Measurements from ENCODE around the gene HIVEP3. TPM values are rescaled to one million over a fixed set of nuclear protein-coding genes. Genes with fewer than 3 reads are reported as not detected.

The HIVEP3 gene
- total RNA-seq, 4 donors from 2014 or later = 6.1 to 10.1 (median 7.8) TPM

DNA sequence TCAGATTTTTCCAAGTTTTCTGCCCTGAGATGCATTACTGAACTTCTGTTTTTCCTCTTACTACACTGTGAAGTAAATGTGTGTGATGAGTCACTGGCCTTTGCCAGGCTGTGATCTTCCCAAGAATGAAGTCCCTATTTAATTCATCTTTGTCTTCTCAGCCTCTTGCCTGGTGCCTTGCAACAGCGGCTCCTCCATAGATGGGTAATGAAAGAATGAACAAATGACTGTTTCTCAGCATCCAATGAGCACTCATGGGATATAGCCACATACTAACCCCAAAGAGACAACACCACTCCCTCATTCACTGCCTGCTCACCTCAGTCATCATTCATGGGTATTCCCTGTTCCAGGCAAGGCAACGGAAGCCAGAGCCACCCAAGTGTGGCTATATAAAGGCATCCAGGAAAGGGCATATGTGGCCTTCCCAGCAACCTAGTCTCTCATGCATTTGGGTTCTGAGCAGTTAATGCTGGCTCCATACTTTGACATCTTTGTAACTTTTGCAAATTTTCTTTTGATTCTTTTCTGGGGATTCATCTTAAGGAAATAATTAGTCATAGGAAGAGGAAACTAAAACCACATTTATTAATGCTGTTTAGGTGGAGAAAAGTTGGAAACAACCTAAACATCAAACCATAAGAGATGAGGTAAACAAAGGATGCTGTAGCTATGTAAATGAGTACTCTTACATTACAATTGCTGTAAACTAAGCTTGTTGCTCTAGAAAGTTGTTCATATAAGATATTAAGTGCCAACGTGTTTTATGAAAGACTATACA is 71.9 kb downstream of the HIVEP3 start:
- peak; percentile 30 for ATAC-seq (ENCODE audit: low FRiP score)
- TF ChIP-seq, protein P1, sequence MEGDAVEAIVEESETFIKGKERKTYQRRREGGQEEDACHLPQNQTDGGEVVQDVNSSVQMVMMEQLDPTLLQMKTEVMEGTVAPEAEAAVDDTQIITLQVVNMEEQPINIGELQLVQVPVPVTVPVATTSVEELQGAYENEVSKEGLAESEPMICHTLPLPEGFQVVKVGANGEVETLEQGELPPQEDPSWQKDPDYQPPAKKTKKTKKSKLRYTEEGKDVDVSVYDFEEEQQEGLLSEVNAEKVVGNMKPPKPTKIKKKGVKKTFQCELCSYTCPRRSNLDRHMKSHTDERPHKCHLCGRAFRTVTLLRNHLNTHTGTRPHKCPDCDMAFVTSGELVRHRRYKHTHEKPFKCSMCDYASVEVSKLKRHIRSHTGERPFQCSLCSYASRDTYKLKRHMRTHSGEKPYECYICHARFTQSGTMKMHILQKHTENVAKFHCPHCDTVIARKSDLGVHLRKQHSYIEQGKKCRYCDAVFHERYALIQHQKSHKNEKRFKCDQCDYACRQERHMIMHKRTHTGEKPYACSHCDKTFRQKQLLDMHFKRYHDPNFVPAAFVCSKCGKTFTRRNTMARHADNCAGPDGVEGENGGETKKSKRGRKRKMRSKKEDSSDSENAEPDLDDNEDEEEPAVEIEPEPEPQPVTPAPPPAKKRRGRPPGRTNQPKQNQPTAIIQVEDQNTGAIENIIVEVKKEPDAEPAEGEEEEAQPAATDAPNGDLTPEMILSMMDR (IDR thresholded peaks at IDR 0.05) = no peak

DNA sequence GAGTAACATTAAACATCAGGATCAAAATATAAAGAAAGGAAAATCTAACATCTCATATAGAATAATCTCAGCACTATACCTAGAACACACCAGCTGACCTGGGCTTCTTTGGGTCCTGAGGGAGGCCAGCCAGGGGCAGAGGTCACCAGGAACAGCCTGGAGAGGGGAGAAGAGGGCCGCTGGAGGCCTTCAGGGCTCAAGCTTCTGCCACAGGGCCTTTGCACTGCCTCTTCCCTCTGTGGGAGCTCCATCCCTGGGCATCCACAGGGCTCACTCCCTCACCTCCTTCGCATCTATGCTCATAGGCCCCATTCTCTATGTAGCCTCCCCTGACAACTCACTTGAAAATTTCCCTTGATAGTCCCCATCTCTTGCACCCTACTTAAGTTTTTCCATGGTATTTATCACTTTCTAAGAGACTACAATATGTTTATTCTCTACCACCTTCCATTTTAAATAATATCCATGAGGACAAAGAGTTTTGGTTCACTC is 73.9 kb downstream of the HIVEP3 start:
- no peak for ATAC-seq (ENCODE audit: low FRiP score)
- DNase-seq (ENCODE audit: low spot score) = no peak
- TF ChIP-seq, protein P1 (IDR thresholded peaks at IDR 0.05) = no peak

More for the DNA sequence above, 71.9 kb downstream of the HIVEP3 start:
- no peak for DNase-seq (ENCODE audit: low spot score)

DNA sequence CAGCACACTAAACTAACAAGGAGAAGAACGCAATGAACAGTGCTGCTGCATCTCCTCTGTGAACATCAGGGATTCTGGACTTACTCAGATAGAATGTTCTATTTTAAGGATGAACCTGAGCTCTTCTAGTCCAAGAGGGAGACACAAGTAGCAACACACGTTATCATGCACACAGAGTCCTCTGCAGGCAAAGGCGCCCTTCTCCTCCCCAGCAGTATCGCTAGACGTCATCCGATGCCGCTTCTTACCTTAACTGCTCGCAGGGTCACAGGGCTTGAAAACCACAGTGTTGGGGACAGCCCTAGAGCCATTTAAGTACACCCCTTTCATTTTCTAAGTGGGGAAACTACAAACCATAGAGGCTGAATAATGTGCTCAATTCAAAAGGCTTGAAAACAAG is 74.5 kb downstream of the HIVEP3 start:
- DNase-seq (ENCODE audit: low spot score) (no peak), ATAC-seq (ENCODE audit: low FRiP score) (no peak)
- TF ChIP-seq, protein P1 (IDR thresholded peaks at IDR 0.05) = no peak

DNA sequence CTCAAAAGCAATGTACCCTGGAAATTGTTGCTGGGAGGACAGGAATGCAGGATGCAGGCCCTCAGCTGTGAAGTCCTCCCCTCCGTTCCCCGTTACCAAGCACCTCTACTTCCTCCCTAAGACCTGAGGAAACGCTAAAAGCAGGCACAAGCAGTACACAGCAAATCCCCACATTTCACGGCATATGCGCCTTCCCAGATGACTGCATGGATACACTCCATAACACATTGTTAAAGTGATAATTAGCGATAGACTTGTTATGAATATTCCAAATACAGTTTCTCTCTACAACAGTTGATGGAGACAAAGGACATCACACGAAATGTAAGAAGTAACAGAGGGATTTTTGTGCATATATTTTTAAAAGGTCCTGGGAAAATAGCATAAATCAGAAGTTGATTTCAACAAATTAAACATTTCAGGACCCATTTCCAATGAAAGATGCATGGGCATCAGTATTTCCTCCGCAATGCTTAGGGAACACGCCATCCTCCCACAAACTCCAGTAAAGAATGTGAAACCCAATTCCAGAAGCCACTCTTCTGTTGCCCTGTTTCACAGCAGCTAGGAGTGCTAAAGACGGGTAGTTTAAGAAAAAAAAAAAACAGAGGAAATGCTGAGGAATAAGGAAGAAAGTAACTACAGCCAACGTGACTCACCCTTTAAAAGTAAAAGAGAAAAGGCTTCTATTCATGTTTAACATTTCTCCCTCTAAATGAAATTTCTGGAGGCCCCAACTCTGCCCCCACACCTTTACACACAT is 75.5 kb downstream of the HIVEP3 start:
- TF ChIP-seq, protein P1 (IDR thresholded peaks at IDR 0.05) = no peak
- DNase-seq (ENCODE audit: low spot score) (no peak), ATAC-seq (ENCODE audit: low FRiP score) (peak; percentile 21)

DNA sequence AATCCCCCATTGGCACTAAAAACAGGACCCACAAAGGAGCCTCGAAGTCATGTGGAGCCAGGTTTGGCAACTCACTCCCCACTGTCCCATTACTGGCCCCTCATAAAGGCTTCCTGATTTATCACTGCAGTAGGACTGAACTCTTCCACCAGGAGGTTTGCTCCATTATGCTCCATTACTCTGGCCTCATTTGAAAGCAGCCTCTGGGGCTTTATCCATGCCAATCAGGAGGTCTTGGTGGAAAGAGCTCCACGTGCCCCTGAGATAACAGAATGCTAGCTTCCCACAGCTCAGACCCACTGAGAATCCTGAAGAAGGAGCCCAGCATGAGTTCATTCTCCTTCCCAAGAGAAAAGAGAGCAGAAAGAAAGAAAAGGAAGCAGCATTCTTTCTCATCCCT is 76.4 kb downstream of the HIVEP3 start:
- ATAC-seq (ENCODE audit: low FRiP score) = no peak
- TF ChIP-seq, protein P1 (IDR thresholded peaks at IDR 0.05) = no peak

DNA sequence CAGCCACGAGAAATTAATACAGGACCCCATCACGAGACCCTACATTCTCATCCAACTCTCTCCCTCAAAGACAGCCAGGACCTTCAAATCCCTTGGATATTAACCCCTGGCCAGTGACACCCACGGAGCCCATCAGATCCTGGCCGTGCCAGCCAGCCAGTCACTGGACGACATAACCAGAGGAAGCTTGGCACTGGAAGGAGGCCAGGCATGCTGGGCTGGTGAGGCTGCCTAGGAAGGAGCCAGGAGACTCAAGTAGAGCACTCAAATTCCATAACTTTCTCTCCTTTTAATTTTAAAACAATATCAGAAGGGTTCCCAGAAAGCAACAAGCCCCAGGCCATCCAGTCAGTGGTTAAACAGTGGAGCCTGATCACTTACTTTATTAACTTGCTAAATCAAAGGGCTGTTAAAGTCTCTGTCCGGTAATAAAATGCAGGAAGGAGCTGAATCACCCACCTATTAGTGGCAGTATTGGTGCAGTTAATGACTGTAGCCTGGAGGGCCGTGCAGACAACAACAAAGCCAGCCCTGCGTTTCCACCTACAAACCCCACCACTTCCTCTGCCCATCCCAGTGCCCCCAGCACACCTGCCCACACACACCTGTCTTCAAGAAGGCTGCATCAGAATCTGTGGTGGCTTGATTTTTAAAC is 78.0 kb downstream of the HIVEP3 start:
- no peak for ATAC-seq (ENCODE audit: low FRiP score)
- DNase-seq (ENCODE audit: low spot score) = no peak
- TF ChIP-seq, protein P1 (IDR thresholded peaks at IDR 0.05) = no peak

More for the DNA sequence above, 76.4 kb downstream of the HIVEP3 start:
- no peak for DNase-seq (ENCODE audit: low spot score)

Measured in omental fat pad (tissue), 4 donors.